Measurements from ENCODE around the gene CRYBB1. TPM values are rescaled to one million over a fixed set of nuclear protein-coding genes. Genes with fewer than 3 reads are reported as not detected.

The CRYBB1 gene
- total and polyA plus RNA-seq, 2 of the 13 experiments (the other 11 are each of a cell fraction or from before 2014, with no cell fraction given): not detected

- no peak for TF ChIP-seq ZHX1 (CRISPR knock-in tag; IDR thresholded peaks at IDR 0.05; ENCODE audit: low read depth)
- TF ChIP-seq ZNF564 (CRISPR knock-in tag; IDR thresholded peaks at IDR 0.05): no peak
- no peak for TF ChIP-seq PRPF4 (IDR thresholded peaks at IDR 0.05; ENCODE audit: low read depth, low read length, poor library complexity, severe bottlenecking)
- no peak for TF ChIP-seq ZNF30 (CRISPR knock-in tag; IDR thresholded peaks at IDR 0.05)
- TF ChIP-seq E2F2 (CRISPR knock-in tag; IDR thresholded peaks at IDR 0.05; ENCODE audit: borderline replicate concordance): no peak
Measured at GRCh38 chr22:26566994-26567393, 50.8 kb downstream of the CRYBB1 start (continued).

DNA sequence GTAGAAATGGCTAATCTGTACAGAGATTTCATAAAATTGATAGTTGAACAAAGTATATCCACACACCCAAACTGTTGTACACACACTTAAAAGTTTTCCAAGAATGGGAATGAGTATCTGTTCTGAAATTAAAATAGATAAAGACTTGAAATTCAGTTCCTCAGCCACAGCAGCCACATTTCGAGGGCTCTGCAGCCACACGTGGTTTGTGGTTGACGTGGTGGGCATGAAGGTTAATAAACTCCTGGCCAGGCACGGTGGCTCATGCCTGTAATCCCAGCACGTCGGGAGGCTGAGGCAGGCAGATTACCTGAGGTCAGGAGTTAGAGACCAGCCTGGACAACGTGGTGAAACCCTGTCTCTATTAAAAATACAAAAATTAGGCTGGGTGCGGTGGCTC, 51.9 kb downstream of the CRYBB1 start:
- CTCF ChIA-PET (ENCODE audit: low intra/inter-chr PET ratio, low total read pairs): no interaction called here
- H3K79me2 ChIP-seq (ENCODE audit: insufficient read depth, low read length): no peaks in the 10 kb centered on the region
- no peak for FAIRE-seq
- POLR2A ChIA-PET: no interaction called here
- no peaks in the 10 kb centered on the region for H4K20me1 ChIP-seq (ENCODE audit: insufficient read depth, low read length)
- intact Hi-C loops (cut with micrococcal nuclease; ENCODE audit: unreplicated experiment): no loop called here
- no peak overlapping the region for H3K9ac ChIP-seq (ENCODE audit: insufficient read depth, low read depth, low read length)
- H3K4me1 ChIP-seq (ENCODE audit: insufficient read depth, low read length): no peaks in the 10 kb centered on the region
- no peak for TF ChIP-seq ZBTB38 (CRISPR knock-in tag; IDR thresholded peaks at IDR 0.05)
- TF ChIP-seq ZFP37 (CRISPR knock-in tag; IDR thresholded peaks at IDR 0.05; ENCODE audit: borderline replicate concordance): no peak
- TF ChIP-seq, protein P1, sequence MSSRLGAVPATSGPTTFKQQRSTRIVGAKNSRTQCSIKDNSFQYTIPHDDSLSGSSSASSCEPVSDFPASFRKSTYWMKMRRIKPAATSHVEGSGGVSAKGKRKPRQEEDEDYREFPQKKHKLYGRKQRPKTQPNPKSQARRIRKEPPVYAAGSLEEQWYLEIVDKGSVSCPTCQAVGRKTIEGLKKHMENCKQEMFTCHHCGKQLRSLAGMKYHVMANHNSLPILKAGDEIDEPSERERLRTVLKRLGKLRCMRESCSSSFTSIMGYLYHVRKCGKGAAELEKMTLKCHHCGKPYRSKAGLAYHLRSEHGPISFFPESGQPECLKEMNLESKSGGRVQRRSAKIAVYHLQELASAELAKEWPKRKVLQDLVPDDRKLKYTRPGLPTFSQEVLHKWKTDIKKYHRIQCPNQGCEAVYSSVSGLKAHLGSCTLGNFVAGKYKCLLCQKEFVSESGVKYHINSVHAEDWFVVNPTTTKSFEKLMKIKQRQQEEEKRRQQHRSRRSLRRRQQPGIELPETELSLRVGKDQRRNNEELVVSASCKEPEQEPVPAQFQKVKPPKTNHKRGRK (CRISPR knock-in tag; IDR thresholded peaks at IDR 0.05): no peak
- TF ChIP-seq, protein P2, sequence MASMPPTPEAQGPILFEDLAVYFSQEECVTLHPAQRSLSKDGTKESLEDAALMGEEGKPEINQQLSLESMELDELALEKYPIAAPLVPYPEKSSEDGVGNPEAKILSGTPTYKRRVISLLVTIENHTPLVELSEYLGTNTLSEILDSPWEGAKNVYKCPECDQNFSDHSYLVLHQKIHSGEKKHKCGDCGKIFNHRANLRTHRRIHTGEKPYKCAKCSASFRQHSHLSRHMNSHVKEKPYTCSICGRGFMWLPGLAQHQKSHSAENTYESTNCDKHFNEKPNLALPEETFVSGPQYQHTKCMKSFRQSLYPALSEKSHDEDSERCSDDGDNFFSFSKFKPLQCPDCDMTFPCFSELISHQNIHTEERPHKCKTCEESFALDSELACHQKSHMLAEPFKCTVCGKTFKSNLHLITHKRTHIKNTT (CRISPR knock-in tag; IDR thresholded peaks at IDR 0.05): no peak
- no peak overlapping the region for H3K27ac ChIP-seq (ENCODE audit: extremely low read length, insufficient read depth, low read length)
- 94% methylated on average over 8 of the region's 8 CpGs for WGBS (ENCODE audit: low lambda C conversion rate)
- H3K4me3 ChIP-seq (replicated peaks in 1 of 3; ENCODE audit: insufficient read depth in 1 of 3, low read depth in 2 of 3, low read length in 3 of 3): no peak overlapping the region
- BruUV-seq (replicated peaks): no TSS peak
- no peaks in the 10 kb centered on the region for H3K27me3 ChIP-seq (ENCODE audit: control insufficient read depth in 1 of 2, insufficient read depth in 2 of 2, low read length in 2 of 2)
- H3K4me2 ChIP-seq (ENCODE audit: low read depth, low read length): no peak overlapping the region
- no peaks in the 10 kb centered on the region for H3K9me3 ChIP-seq (ENCODE audit: low read length)
- H3K36me3 ChIP-seq (replicated peaks in 1 of 2; ENCODE audit: control insufficient read depth in 1 of 2, insufficient read depth in 2 of 2, low read length in 2 of 2): peaks cover 0 to 3% of the 10 kb centered on the region in 2 experiments; a peak in 1 of 5 replicates
- ATAC-seq: no peak
- in situ Hi-C loops (cut with HindIII; ENCODE audit: extremely low pct_ligation_motif_present, low pct_unique_long_range_greater_than_20kb): no loop called here
- H2AFZ ChIP-seq (ENCODE audit: low read length): no peak overlapping the region
- no peak for DNase-seq (ENCODE audit: low spot score)
